GM20431 (cell line): ENCODE data around the gene GALNT9.

ENCODE experiments used
- in situ Hi-C: fragments of 300-500 bp; cut with MseI, MboI; formaldehyde crosslinking; loops from one replicate; pipeline ENCODE4 v1.15.0; 2020; ENCODE audit warnings: low sequenced_read_pairs; ENCODE audit not compliant: unreplicated experiment

GALNT9 gene

GRCh38 chr12:132284827-132285741, 44.3 kb downstream of the GALNT9 start:
- in situ Hi-C loops = no loop called here

DNA sequence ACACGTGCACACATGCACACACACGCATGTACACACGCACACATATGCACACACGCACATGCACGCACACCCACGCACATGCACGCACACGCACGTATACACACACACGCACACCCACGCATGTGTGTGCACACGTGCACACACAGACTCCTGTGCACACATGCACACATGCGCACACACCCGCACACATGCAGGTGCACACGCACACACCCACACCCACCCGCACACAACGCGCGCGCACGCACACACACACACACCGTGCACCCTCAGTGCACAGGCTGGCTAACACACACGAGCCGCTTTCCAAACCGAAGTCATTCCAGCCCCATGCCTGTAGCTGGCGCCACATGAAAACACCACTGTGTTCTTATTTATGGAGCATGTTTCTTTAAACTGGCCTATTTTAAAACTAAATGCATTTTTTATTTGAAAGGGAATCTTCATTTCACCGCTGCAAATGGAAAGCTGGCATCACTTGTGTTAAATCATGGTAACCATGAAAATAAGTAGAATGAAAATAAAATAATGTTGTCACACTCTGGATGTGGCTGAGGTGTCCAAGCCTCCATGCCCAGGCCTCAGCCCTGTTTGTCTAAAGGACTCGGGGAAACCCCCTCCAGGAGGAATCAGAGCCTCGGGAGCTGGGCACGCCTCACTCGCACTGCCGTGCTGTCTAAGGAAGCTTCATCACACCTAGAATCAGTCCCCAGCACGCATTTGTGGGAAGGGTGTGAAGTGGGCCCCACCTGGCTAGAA, 45.1 kb downstream of the GALNT9 start:
- in situ Hi-C loops = no loop called here

GRCh38 chr12:132282950-132283771, 46.2 kb downstream of the GALNT9 start:
- in situ Hi-C loops = no loop called here

- in situ Hi-C loops = no loop called here
Observed at GRCh38 chr12:132282031-132282949, 47.1 kb downstream of the GALNT9 start.

DNA sequence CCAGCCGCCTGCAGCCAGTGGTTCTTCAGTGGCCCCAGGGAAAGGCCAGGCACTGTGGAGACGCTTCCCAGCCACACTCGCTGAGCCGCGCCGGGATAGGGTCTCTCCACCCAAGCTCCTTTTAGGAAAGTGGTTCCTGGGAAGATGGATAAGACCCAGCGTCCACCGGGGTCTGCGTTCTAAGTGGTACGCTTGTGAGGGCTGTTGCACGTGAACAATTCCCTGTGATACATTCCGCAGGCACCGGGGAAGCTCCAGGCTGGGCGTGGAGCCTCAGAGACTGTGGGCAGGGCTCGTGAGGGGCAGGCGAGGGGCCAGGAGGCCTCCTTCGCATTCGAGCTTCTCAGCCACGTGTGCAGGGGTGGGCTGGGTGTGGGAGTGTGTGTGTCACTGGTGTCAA, 48.4 kb downstream of the GALNT9 start:
- in situ Hi-C loops = no loop called here

- in situ Hi-C loops = no loop called here
Observed at GRCh38 chr12:132280406-132280805, 49.0 kb downstream of the GALNT9 start.

DNA sequence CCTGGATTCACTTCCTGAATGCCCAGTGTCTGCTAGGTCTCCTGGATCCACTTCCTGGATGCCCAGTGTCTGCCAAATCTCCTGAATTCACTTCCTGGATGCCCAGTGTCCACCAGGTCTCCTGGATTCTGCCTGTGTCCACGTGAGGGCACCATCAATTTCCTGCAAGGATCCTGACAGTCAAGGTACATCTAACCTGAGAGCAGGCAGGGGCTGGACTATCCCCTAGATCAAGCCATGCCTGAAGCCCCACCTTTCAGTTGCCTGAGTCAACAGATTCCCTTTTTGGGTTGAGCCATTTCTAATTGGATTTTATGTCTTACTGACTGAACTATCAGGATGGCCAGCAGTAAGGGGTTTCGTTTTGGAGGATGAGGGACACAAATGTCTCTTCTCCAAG, 49.5 kb downstream of the GALNT9 start:
- in situ Hi-C loops = no loop called here

DNA sequence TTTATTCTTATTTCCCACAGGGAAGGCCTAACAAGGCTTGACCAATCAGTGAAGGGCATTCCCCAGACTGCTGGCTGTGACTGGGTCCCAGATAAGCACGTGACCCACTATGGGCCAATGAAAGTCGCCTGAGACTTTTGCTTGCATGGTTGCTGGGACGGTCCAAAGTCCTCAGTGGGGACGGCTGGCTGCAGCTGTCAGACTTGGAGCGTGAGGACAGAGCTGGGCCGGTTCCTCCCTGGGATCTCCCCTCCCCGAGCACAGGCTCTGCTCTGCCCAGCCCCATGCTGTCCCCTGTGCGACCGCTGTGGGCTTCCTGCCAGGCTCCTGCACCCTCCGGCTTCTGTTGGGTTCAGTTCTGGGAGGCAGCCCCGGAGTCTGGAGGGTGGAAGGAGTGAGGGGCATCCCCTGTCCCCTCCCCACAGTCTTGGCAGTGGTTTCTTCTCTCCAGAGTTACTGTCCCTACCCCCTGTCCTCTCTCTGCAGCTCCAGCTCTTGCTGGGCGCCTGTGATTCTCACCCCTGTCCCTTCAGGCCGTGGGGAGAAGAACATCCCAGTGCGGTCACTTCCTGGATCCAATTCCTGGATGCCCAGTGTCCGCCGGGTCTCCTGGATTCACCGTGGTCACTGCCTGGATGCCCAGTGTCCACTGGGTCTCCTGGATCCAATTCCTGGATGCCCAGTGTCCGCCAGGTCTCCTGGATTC, 50.1 kb downstream of the GALNT9 start:
- in situ Hi-C loops = no loop called here

DNA sequence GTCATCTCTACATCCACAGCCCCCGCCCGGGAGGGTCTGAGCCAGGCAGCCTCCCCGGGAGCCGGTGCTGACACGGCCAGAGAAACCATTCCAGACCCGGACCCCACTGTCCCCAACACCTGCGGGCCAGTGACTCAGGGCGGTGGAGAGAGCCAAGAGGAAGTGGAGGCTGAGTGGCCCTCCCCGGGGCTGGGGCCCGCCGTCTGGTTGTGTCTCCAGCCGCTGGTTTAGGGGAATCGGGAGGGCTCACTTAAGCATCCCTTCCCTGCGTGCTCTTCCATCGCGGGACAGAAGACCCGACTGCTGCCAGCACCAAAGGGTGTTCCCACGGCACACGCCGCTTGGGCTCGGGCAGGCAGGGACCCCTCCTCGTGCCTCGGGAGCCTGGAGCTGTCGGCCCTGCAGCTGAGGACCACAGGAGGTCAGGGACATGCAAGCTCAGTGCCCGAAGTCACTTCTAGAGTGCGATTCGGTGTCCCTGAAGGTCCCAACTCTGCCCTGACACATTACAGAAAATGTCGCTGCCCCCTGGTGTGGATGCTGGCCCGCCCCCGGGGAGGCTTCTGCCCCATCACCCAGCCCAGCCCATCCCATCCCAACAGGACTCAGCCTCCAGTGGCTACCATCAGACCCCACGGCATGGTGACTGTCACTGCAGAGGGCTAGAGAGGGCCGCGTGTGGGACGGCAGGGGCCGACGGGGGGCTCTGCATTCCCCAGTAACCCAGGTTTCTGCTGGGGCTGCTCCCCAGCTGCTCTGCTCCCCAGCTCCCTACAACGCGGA, 50.8 kb downstream of the GALNT9 start:
- in situ Hi-C loops = no loop called here

DNA sequence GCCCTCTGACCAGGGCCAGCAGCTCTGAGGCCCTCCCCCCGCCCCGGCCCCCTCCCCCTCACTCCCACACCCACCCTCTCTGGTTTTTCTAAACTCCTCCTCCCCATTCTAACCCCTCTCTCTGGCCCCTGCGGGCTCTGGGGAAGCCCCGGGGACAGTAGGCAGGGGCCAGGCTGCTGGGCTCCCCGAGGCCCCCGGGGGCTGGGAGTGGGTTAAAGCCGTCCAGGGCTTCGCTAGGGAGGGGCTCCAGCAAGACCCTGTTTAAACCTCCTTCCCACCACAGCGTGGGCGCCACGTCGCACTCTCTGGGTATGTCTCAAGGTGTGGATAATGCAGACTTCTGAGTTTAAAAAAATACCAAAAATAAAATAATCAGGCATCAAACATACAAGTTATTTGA, 51.4 kb downstream of the GALNT9 start:
- in situ Hi-C loops = no loop called here

DNA sequence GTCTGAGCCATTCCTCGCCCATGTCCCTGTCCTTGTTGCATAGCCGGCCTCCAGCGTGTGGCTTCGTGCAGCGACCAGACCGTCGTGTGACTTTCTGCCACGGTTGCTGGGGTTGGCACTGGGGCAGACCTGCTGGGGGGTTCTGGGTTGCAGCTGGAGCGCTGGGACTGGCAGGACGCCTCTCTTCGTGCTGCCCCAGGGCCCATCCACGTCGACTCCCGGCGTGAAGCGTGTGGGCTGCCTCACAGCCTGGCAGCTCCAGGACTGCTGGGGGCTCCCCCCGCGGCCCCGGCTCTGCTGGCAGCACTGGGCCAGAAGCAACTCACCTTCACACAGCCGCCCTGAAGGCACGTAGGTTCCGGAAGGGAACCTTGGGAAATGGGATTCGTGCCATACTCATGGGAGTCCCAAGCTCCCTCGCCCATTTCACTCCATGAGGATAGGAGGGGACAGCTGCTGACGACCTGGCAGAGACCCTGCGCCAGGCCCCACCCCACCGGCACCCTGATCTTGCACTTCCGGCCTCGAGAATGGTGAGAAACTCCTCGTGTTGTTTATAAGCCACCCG, 51.9 kb downstream of the GALNT9 start:
- in situ Hi-C loops = no loop called here

DNA sequence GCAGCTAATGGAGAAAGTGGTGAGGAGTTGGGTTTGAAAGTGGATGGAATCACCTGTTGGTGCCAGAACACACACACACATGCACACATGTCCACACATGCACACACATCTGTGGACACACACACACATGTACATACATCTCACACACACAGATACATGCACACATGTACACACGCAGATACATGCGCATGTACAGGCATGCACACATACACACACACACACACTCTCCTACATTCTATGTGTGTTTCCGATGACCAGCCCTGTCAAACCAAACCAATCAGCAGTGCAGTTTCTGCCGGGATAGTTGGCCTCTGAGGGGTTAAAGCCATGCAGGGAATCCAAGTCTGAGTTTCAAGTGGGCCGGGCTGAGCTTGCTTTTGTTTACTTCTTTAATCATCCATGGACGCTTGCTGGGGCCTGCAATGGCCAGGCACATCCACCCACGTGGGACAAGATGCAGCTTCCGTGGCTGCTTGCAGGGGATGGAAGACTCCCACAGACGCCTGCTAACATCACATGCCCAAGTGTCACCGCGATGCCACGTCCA, 52.5 kb downstream of the GALNT9 start:
- in situ Hi-C loops = no loop called here

DNA sequence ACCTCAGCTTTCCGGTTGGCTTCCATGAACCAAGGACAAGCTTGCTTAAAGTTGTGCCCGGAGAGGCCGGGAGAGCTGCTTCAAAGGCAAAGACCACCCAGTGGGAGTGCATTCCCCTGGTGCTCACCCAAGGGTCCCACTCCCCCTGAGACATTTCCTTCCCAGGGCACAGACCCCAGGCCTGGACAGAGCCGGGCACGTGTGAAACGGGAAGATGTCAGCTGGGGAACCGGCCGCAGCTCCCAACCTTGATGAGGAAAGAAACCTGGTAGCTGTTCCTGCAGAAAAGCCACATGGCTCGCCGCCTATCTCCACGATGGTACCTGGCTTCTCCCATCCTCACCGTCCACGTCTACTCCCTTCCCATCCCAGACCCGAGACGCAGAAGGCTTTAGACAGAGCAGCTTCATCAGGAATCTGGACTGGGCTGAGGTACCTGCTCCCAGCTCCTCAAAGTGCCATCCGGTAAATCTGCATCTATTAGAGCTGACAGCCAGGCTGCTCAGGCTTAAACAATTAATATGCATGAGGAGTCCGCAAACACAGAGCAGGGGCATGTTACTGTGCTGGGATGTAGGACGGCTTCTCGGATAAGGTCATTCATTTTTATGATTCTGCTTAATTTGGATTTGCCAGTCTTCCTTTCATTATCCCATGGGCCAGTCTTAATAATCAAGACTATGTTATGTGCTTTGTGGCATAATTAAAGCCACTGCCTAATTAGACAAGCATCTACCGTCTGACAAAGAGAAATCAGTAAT, 53.1 kb downstream of the GALNT9 start:
- in situ Hi-C loops = no loop called here

DNA sequence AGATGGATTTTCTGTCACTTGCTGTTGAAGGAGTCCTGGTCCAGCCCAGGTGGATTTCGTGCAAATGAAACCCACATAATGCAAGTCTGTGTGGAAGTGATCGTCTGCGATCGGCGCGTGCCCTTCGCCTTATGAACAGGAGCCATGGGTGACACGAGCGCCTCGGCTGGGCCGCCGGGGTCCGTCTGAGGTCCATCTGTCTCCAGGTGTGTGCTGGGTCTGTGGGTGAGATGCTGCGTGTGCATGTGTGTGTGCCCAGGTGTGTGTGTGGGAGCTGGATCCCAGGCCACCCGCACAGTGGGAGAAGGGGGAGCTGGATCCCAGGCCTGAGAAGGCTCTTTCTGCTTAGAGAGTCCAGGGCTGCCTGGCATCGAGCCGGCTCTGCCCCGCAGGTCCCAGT, 53.8 kb downstream of the GALNT9 start:
- in situ Hi-C loops = no loop called here

DNA sequence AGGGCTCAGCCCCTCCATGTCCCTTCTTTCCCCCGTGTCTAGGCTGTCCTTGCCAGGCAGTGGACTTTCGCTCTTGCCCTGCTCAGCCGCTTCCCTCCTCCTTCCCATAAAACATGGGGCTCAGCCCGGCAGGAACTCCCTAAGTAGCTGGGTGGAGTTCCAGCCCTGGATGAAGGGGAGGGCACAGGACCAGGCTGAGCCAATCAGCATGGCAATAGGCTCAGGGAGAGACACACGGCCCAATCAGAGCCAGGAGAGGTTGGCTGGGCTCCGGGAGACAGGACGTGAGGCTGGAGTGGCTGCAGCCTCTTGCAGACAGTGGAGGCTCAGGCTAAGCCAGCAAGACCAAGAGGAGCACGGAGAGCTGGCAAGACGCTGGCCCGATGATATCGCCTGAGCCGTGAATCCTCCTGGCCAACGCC, 54.3 kb downstream of the GALNT9 start:
- in situ Hi-C loops = no loop called here

DNA sequence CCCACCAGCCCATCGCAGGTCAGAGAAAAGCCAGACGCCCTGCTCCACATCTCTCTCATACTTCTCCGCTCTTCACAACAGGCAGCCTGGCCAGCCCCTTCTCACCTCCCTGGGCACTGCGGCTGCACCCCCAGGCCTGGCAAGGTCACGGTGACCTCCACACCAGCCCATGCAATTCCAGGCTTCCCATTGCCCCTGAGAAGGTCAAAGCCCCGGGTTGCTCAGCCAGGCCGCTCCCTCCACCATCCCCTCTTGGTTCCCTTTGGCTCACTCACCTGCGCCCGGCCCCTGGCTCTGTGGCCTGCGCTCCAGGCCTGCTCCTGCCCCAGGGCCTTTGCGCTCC, 55.4 kb downstream of the GALNT9 start:
- in situ Hi-C loops = no loop called here

DNA sequence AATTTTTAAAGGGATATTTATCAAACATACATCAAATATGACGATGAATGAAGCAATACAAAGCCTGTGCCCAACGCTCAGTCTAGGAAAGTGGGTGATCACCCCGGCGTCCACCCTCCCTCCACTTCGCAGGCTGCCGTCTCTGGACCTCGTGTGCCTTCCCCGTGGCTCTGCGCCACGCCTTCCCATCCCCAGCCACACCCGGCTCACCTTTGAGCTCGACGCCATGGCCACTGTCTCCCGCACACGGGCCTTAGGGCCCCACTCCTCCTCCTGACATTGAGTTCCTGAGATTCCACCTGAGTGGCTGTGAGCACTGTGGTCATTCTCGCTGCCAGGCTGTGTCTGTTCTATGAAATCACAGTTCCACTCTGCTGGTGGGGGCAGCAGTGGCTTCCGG, 56.7 kb downstream of the GALNT9 start:
- in situ Hi-C loops = no loop called here
